Sigmoid colon (tissue), 4 donors: ENCODE results near the gene SMPD2.

Source experiments
- EP300 ChIP-seq, 4 donors: sonication (generic); formaldehyde crosslinking; IDR thresholded peaks; one replicate each; pipeline ENCODE4 v1.6.1; 2017; ENCODE audit warnings: antibody characterized with exemption in 4 of 4
- POLR2A ChIP-seq, 2 donors: fragments of 450-650 bp; IDR thresholded peaks; one replicate each; pipeline ENCODE4 v1.6.1; 2016; ENCODE audit warnings: antibody characterized with exemption in 2 of 2, mild to moderate bottlenecking in 2 of 2, moderate library complexity in 2 of 2
- POLR2AphosphoS5 ChIP-seq, 4 donors: sonication (generic); formaldehyde crosslinking; IDR thresholded peaks; one replicate each; pipeline ENCODE4 v1.6.1; 2017; ENCODE audit warnings: antibody characterized with exemption in 4 of 4
- TF ChIP-seq, protein P1 (sequence below), 4 experiments: fragments of 450-650 bp in 3 of 4; fragments of 200-600 bp in 1 of 4; IDR thresholded peaks; one replicate each; pipeline ENCODE4 v1.5.1; 2016 to 2019; ENCODE audit warnings: antibody characterized with exemption in 4 of 4, mild to moderate bottlenecking in 3 of 4, moderate library complexity in 2 of 4

DNA sequence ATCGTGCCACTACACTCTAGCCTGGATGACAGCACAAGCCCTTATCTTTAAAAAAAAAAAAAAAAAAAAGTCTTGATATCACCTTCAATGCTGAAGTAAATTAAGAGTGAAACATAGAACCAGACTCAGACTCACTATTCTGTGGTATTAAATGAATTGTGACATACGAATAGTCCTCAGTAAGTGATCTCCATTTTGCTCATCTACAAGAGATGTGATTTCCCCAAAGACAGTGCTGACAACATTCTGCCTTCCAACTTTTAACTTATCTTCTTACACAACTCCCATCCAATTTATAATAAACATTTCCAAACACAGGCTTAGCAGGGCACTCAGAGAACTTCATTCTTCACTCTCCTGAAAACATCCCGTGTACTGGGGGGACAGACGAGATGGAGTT is 34.5 kb downstream of the SMPD2 start:
- TF ChIP-seq POLR2A (IDR thresholded peaks at IDR 0.05) (no peak), POLR2AphosphoS5 (IDR thresholded peaks at IDR 0.05) (no peak), EP300 (IDR thresholded peaks at IDR 0.05) (no peak)
- TF ChIP-seq, protein P1, sequence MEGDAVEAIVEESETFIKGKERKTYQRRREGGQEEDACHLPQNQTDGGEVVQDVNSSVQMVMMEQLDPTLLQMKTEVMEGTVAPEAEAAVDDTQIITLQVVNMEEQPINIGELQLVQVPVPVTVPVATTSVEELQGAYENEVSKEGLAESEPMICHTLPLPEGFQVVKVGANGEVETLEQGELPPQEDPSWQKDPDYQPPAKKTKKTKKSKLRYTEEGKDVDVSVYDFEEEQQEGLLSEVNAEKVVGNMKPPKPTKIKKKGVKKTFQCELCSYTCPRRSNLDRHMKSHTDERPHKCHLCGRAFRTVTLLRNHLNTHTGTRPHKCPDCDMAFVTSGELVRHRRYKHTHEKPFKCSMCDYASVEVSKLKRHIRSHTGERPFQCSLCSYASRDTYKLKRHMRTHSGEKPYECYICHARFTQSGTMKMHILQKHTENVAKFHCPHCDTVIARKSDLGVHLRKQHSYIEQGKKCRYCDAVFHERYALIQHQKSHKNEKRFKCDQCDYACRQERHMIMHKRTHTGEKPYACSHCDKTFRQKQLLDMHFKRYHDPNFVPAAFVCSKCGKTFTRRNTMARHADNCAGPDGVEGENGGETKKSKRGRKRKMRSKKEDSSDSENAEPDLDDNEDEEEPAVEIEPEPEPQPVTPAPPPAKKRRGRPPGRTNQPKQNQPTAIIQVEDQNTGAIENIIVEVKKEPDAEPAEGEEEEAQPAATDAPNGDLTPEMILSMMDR (IDR thresholded peaks at IDR 0.05) = no peak
